Subcutaneous abdominal adipose tissue (tissue), 5 donors: ENCODE data around the gene CLASRP.

Experiments
- H3K27ac ChIP-seq: one replicate; pipeline ENCODE4 v1.7.0; 2013; ENCODE audit warnings: low read depth, mild to moderate bottlenecking, inconsistent platforms, low read length, moderate library complexity
- H3K27me3 ChIP-seq, 5 donors: one replicate each; pipeline ENCODE4 v1.7.0; 2013; ENCODE audit warnings: low read length in 5 of 5, inconsistent platforms in 1 of 5; ENCODE audit not compliant: control insufficient read depth in 5 of 5, insufficient read depth in 4 of 5
- H3K36me3 ChIP-seq, 5 donors: one replicate each; pipeline ENCODE4 v1.7.0; 2013; ENCODE audit warnings: low read length in 5 of 5; ENCODE audit not compliant: control insufficient read depth in 5 of 5, insufficient read depth in 5 of 5
- H3K4me1 ChIP-seq, 5 donors: one replicate each; pipeline ENCODE4 v1.7.0; 2013; ENCODE audit warnings: low read length in 5 of 5, mild to moderate bottlenecking in 3 of 5, moderate library complexity in 1 of 5; ENCODE audit not compliant: control insufficient read depth in 5 of 5, insufficient read depth in 5 of 5
- H3K4me3 ChIP-seq, 5 donors: one replicate each; pipeline ENCODE4 v1.7.0; 2013; ENCODE audit warnings: low read length in 5 of 5, low read depth in 1 of 5
- H3K9ac ChIP-seq, 5 donors: one replicate each; pipeline ENCODE4 v1.7.0; 2013; ENCODE audit warnings: low read length in 5 of 5, mild to moderate bottlenecking in 4 of 5, moderate library complexity in 3 of 5
- H3K9me3 ChIP-seq, 5 donors: one replicate each; pipeline ENCODE4 v1.7.0; 2013; ENCODE audit warnings: low read length in 5 of 5; ENCODE audit not compliant: control insufficient read depth in 5 of 5
- donor health status: healthy.
- donor health status: healthy.
- donor health status: healthy.
- donor health status: healthy.
- donor health status: healthy.

CLASRP gene

GRCh38 chr19:45001087-45001739 lies 37.6 kb upstream of the CLASRP start, which contains the start of gene RELB:
RELB (plus strand) TSS chr19:45001464; CDS start chr19:45001580, 116 bp downstream.
- Histone ChIP-seq H3K27me3 (no peaks in the 10 kb centered on the region), H3K36me3 (peaks cover 0 to 10% (median 0%) of the 10 kb centered on the region in 5 donors), H3K9me3 (no peaks in the 10 kb centered on the region), H3K27ac (peak within 1 kb of the TSS; percentile 98), H3K4me1 (peaks cover 0 to 14% (median 10%) of the 10 kb centered on the region in 5 donors), H3K4me3 (peak within 1 kb of the TSS; percentile 67 to 76 (median 69)), H3K9ac (peak within 1 kb of the TSS in 4 of 5 donors; percentile 74 to 94 (median 84))

GRCh38 chr19:45003485-45003884 lies 35.4 kb upstream of the CLASRP start:
- Histone ChIP-seq H3K4me3 (no peak overlapping the region), H3K27ac (no peak overlapping the region), H3K9ac (no peak overlapping the region), H3K36me3 (peaks cover 0 to 25% (median 7%) of the 10 kb centered on the region in 5 donors), H3K27me3 (no peaks in the 10 kb centered on the region), H3K9me3 (no peaks in the 10 kb centered on the region), H3K4me1 (peaks cover 0 to 14% (median 10%) of the 10 kb centered on the region in 5 donors)

DNA sequence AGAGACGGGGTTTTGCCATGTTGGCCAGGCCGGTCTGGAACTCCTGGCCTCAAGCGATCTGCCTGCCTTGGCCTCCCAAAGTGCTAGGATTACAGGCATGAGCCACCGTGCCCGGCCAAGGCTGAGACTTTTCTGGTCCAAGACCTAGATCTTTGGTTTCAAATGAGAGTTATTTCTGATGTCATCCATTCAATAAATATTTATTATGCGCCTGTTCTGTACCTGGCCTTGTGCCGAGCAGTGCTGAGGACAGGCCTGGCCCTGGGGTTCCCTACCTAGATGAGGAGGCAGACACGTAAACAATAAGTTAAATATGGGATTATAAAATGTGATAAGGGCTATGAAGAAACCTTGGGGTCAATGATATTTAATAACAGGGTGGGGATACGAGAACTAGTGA lies 33.1 kb upstream of the CLASRP start:
- H3K36me3 ChIP-seq, result peaks cover 0 to 39% (median 7%) of the 10 kb centered on the region in 5 donors
- no peaks in the 10 kb centered on the region for H3K9me3 ChIP-seq
- H3K27ac ChIP-seq, result no peak overlapping the region
- no peak overlapping the region for H3K4me3 ChIP-seq
- peaks cover 0 to 12% (median 9%) of the 10 kb centered on the region in 5 donors for H3K4me1 ChIP-seq
- no peak overlapping the region for H3K9ac ChIP-seq
- H3K27me3 ChIP-seq, result no peaks in the 10 kb centered on the region

- Histone ChIP-seq H3K36me3 (peaks cover 0 to 52% (median 12%) of the 10 kb centered on the region in 5 donors), H3K4me3 (no peak overlapping the region), H3K27ac (no peak overlapping the region), H3K4me1 (no peaks in the 10 kb centered on the region), H3K9ac (no peak overlapping the region), H3K9me3 (no peaks in the 10 kb centered on the region), H3K27me3 (no peaks in the 10 kb centered on the region)
Observed at GRCh38 chr19:45008552-45008951, 30.3 kb upstream of the CLASRP start.

- no peak overlapping the region for H3K9ac ChIP-seq
- no peak overlapping the region for H3K27ac ChIP-seq
- no peaks in the 10 kb centered on the region for H3K9me3 ChIP-seq
- H3K4me1 ChIP-seq, result no peaks in the 10 kb centered on the region
- H3K27me3 ChIP-seq, result no peaks in the 10 kb centered on the region
- peaks cover 0 to 54% (median 15%) of the 10 kb centered on the region in 5 donors for H3K36me3 ChIP-seq
- no peak overlapping the region for H3K4me3 ChIP-seq
Observed at GRCh38 chr19:45009625-45010255, 29.1 kb upstream of the CLASRP start.

DNA sequence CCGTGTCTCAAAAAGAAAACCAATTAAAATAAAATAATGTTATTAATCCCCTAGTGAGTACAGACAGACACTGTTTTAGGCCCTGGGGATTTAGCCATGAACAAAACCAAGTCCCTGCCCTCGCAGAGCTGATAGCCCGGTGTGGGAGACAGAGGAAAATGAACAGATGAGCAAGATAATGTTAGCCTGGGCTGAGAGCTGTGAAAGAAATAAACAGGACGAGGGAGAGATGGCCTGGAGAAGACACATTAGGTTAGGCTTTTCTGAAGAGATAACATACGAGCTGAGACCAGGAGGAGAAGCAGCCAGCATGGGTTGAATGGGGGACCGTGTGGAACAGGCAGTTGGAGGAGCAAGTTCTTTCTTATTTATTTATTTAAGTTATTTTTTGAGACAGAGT lies 28.5 kb upstream of the CLASRP start:
- H3K9ac ChIP-seq, result no peak overlapping the region
- no peak overlapping the region for H3K4me3 ChIP-seq
- peaks cover 0 to 58% (median 19%) of the 10 kb centered on the region in 5 donors for H3K36me3 ChIP-seq
- H3K27ac ChIP-seq, result no peak overlapping the region
- no peaks in the 10 kb centered on the region for H3K4me1 ChIP-seq
- no peaks in the 10 kb centered on the region for H3K9me3 ChIP-seq
- H3K27me3 ChIP-seq, result no peaks in the 10 kb centered on the region

- Histone ChIP-seq H3K27ac (no peak overlapping the region), H3K27me3 (no peaks in the 10 kb centered on the region), H3K9me3 (no peaks in the 10 kb centered on the region), H3K9ac (no peak overlapping the region), H3K36me3 (peaks cover 0 to 54% (median 20%) of the 10 kb centered on the region in 5 donors), H3K4me3 (no peak overlapping the region), H3K4me1 (peaks cover 0 to 3% (median 0%) of the 10 kb centered on the region in 5 donors)
Observed at GRCh38 chr19:45011959-45012358, 26.9 kb upstream of the CLASRP start.

- Histone ChIP-seq H3K27me3 (no peaks in the 10 kb centered on the region), H3K4me3 (no peak overlapping the region), H3K9me3 (no peaks in the 10 kb centered on the region), H3K36me3 (peaks cover 0 to 38% (median 12%) of the 10 kb centered on the region in 5 donors), H3K4me1 (peaks cover 0 to 3% (median 0%) of the 10 kb centered on the region in 5 donors), H3K9ac (peak overlapping the region in 1 of 5 donors; percentile 4), H3K27ac (no peak overlapping the region)
Observed at GRCh38 chr19:45016388-45017314, 22.2 kb upstream of the CLASRP start.

- Histone ChIP-seq H3K4me3 (no peak overlapping the region), H3K9me3 (no peaks in the 10 kb centered on the region), H3K9ac (no peak overlapping the region), H3K27ac (no peak overlapping the region), H3K4me1 (peaks cover 0 to 3% (median 0%) of the 10 kb centered on the region in 5 donors), H3K36me3 (peaks cover 0 to 29% (median 9%) of the 10 kb centered on the region in 5 donors), H3K27me3 (no peaks in the 10 kb centered on the region)
Observed at GRCh38 chr19:45019187-45019586, 19.7 kb upstream of the CLASRP start.
